Gastrocnemius medialis (tissue), 4 donors: Measurements from ENCODE around the gene CMTM7.

Experiments
- POLR2A ChIP-seq, 2 donors: fragments of 450-650 bp; IDR thresholded peaks; one replicate each; pipeline ENCODE4 v1.6.1; 2017; ENCODE audit warnings: antibody characterized with exemption in 2 of 2, mild to moderate bottlenecking in 2 of 2, moderate library complexity in 2 of 2
- TF ChIP-seq, protein P1 (sequence below), 5 experiments: fragments of 450-650 bp in 3 of 5; fragments of 200-600 bp in 2 of 5; sonication (generic) in 2 of 5; IDR thresholded peaks in 4 of 5; conservative IDR thresholded peaks in 1 of 5; 1 replicate in 4 of 5; 2 replicates in 1 of 5; pipeline ENCODE4 v1.5.1; 2016 to 2019; ENCODE audit warnings: antibody characterized with exemption in 5 of 5, mild to moderate bottlenecking in 3 of 5, moderate library complexity in 3 of 5

DNA sequence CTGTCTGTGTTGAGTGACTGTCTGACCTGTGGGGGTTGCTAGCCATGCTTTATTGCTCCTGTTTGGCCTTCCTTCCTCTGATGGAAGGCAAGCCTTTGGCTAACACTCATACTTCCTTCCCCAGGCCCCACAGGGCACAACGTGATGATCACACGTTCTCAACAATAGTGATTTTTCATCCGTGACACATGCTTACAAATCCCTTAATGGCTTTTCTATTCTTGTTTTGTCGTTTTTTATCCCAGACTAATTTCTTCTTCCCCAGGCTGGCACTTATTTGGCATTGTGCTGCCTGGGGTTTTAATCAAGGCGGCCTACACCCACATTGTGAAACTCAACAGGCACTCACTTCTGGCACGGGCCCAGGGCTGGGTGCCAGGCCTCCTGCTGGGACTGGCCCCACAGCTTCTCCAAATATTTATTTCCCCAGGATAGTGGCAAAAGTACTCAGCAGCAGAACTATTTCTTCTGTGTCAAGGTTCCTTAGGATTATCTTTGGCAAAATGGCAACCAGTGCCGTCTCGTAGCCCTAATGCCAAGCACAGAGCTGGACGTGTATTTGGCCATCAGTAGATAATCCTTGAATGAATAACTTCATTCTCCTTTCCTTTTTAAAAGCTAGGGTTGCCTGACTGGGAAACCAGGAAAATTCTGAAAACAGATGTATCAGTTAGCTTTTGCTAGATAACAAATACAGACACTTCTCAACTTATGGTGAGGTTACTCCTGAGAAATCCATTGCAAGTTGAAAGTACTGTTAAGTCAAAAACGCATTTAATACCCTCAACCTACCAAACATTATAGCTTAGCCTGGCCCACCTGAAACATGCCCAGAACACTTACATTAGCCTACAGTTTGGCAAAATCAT, 30.6 kb downstream of the CMTM7 start:
- TF ChIP-seq, protein P1, sequence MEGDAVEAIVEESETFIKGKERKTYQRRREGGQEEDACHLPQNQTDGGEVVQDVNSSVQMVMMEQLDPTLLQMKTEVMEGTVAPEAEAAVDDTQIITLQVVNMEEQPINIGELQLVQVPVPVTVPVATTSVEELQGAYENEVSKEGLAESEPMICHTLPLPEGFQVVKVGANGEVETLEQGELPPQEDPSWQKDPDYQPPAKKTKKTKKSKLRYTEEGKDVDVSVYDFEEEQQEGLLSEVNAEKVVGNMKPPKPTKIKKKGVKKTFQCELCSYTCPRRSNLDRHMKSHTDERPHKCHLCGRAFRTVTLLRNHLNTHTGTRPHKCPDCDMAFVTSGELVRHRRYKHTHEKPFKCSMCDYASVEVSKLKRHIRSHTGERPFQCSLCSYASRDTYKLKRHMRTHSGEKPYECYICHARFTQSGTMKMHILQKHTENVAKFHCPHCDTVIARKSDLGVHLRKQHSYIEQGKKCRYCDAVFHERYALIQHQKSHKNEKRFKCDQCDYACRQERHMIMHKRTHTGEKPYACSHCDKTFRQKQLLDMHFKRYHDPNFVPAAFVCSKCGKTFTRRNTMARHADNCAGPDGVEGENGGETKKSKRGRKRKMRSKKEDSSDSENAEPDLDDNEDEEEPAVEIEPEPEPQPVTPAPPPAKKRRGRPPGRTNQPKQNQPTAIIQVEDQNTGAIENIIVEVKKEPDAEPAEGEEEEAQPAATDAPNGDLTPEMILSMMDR (IDR thresholded peaks at IDR 0.05 in 4 of 5, conservative IDR thresholded peaks at IDR 0.05 in 1 of 5): no peak
- no peak for TF ChIP-seq POLR2A (IDR thresholded peaks at IDR 0.05)
